GM21529 (cell line): ENCODE results near the gene GSTO2.

Experiments
- ATAC-seq: cut with Tn5 transposase; IDR thresholded peaks from one replicate; pipeline ENCODE4 v1.9.1; 2021; ENCODE audit not compliant: unreplicated experiment

The GSTO2 gene

GRCh38 chr10:104279550-104280259 lies 10.7 kb downstream of the GSTO2 start:
- no peak for ATAC-seq

GRCh38 chr10:104281694-104282093 lies 12.7 kb downstream of the GSTO2 start:
- ATAC-seq, result no peak

DNA sequence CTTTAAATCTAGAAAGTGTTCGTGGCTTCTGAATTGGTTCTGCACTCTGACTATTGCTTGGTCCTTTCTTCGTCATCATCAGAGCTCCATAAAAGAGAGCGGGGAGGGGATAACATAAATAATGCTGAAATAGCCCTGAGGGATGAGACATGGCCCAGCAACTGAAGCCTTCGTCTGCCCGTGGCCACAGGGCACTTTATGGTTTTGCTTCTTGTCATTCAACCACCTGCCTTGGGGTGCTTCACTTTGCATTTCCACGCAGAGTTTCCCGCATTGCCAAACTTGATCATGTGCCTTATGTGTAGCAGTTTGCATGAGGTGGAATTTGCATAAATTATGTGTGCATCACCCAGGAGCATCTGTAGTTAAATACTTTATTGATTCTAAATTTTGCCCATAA lies 15.9 kb downstream of the GSTO2 start:
- no peak for ATAC-seq

GRCh38 chr10:104286939-104287338 lies 18.0 kb downstream of the GSTO2 start:
- ATAC-seq, result no peak

DNA sequence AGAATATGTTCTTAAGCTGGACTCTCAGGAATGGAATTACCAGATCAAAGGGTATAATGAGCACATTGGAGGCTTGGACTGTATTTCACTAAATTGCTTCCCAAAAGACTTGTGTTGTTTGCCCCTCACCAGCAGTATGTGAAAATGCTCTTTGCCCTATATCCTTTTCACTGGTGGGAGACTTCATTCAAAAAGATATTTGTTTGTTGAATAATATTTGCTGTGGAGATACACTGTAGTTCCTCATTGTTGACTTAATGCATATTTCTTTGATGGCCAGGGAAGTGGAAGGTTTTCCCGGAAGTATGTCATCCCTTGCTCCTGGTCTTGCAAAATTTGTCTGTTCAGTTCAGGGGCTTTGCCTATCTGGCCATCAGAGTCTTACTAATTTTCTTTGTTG lies 19.4 kb downstream of the GSTO2 start:
- no peak for ATAC-seq

GRCh38 chr10:104291439-104291951 lies 22.5 kb downstream of the GSTO2 start:
- ATAC-seq, result peak; percentile 98

GRCh38 chr10:104293011-104293410 lies 24.0 kb downstream of the GSTO2 start:
- ATAC-seq, result no peak

GRCh38 chr10:104293781-104294321 lies 24.9 kb downstream of the GSTO2 start:
- ATAC-seq, result no peak

GRCh38 chr10:104296687-104297436 lies 27.9 kb downstream of the GSTO2 start:
- no peak for ATAC-seq

DNA sequence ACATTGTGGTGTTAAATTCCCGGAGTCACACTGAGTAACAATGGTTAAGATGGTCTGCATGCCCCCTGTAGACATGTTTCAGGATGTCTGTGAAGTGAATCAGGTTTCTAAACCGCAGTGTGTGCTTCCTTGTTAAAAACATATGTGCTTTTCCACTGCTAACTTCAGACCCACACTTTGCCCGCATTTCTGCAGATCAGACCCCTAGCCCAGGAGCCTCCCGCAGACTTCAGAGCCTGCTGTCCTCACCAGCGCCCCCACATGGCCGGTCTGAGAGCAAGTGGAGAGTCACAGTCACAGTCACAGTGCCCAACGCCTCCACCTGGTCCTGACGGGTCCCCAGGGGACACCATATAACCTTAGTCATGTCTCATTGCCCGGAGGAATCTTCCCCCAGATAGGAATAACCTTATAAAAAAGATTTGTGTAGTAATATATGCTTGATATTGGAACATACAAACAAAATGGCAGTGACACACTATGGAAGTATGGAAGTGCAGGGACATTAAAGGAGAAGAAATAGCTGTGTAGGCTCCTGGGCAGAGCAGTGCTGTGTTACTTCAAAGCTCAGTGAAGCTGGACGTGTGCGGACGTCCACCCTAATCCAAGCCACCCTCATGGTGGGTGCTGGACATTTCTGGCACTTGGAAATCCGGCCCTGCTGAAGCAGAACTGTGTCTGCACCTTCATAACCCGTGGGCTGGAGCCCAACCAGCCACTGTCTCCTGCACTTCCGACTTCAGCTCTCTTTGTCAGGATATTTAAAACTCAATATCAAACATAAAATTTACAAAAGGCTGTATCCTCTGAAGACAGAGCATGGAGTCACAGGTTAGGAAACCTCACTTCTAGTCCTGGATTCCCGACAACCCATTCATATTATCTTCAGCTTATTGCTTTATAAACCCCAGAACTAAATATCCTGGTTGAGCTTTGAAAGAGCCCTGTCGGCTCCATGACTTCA lies 29.0 kb downstream of the GSTO2 start:
- ATAC-seq, result peak; percentile 42

DNA sequence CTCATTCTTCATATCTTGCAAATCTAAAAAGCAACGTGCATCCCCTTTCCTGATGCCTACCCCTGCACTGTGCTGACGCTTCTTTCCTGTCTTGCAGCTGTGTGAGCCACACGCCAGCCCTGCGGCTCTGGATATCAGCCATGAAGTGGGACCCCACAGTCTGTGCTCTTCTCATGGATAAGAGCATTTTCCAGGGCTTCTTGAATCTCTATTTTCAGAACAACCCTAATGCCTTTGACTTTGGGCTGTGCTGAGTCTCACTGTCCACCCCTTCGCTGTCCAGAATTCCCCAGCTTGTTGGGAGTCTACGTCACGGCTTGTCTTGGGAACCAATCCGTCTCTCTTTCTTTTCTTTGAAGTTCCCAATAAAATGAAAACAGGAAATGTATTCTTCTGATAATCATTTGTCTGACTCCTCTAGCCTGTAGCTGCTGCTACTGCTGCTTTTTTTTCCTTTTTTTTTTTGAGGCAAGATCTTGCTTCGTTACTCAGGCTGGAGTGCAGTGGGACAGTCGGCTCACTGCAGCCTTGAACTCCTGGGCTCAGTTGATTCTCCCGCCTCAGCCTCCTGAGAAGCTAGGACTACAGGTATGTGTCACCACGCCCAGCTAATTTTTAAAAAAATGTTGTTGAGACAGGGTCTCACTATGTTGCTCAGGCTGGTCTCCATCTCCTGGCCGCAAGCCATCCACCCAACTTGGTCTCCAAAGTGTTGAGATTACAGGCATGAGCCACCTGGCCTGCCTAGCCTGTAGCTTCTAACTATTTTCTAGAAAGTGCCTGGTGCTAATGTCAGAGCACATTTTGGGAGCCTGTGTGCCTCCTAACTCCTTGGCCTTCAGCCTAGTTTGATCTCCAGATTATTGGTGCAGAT lies 30.3 kb downstream of the GSTO2 start:
- ATAC-seq, result no peak

DNA sequence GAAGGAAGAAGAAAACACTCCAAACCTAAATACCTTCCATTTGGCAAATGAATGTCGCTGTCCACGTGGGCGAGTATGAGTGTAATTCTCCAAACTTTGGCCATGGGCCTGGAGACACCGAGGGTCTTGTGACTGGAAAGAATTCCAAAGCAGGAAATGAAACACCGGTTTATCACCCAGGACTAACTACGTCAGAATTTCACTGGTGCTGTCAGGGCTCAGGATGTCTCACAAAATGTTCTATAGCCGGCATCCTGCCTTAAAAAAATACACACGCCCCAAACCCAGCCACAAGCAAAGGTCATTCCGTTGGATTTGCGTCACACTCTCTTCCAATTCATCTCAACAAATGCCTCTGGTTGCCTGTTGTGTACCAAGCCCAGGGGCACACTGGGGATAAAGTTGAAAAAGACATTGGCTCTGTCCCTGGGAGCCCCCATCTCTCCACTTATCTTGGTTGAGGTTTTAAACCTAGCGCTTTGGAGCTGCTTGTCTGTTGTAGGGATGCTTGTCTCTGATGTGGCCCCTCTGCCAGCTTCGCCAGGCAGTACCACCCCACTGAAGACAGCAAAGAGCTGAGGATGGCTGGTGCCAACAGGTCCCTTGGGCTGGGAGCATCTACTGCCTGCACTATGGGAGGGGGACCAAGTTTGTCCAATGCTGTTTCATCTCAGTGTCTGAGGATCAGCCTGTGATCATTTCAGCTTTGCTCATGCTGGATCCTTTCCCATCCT lies 31.2 kb downstream of the GSTO2 start:
- ATAC-seq, result no peak

- ATAC-seq, result no peak
Measured at GRCh38 chr10:104300736-104301292, 31.8 kb downstream of the GSTO2 start.

- ATAC-seq, result no peak
Measured at GRCh38 chr10:104301907-104302690, 33.1 kb downstream of the GSTO2 start.

DNA sequence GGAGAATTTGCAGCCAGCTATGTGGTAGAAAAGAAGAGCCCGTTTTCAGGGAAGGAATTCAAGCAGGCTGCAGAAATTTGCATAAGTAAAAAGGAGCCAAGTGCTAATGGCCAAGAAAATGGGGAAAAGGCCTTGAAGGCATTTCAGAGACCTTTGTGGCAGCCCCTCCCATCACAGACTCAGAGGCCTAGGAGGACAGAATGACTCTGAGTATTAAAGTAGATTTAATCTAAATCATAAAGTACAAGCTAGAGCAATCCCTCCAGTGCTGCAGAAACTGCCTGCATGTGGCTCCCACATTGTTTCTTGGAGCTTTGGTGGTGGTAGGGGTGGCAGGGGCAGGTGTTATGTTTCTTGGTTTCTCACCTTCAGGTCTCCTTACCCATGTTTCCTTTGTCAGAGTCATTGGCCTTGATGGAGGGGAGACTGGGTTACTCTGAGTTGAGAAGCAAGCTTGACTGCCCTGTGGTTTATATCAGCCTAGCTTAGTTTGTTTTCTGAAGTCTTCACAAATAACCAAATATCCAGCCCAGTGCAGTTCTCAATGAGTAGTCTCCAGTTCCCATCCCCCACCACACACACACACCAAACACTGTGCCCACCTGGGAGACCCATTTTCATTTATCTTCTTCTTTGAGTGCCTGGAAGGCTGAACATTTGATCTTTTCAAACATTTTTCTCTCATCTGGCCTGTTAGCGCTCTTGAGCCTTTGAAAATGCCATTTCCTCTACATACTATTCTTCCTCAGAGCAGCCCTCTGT lies 34.8 kb downstream of the GSTO2 start:
- no peak for ATAC-seq

- ATAC-seq, result no peak
Measured at GRCh38 chr10:104304356-104304745, 35.4 kb downstream of the GSTO2 start.

DNA sequence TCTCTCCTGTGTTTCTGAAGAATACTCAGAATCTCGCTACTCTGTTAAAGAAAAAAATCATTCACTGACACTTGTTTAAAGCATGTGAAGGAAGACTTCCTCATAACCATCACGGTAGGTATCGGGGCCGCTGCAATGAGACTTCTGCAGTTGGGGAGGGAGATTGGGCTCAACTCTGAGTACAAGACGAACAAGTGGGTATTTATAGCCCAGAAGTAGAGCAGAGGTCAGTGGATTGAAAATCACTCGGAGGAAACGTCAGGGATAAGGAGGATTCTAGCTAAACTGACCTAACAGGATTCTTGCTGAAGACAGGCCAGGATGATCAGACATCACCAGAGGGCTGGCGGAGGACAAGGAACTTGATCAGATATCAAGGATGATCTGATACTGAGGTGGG lies 35.9 kb downstream of the GSTO2 start:
- ATAC-seq, result no peak
